HG03175 (cell line): ENCODE measurements around the gene NHLRC4.

ENCODE experiments used
- ATAC-seq: cut with Tn5 transposase; IDR thresholded peaks from one replicate; pipeline ENCODE4 v1.9.1; 2021; ENCODE audit warnings: mild to moderate bottlenecking, moderate library complexity; ENCODE audit not compliant: unreplicated experiment

NHLRC4 gene

GRCh38 chr16:552171-552570, 14.6 kb upstream of the NHLRC4 start:
- no peak for ATAC-seq

- no peak for ATAC-seq
Measured at GRCh38 chr16:553601-554296, 13.1 kb upstream of the NHLRC4 start.

- no peak for ATAC-seq
Measured at GRCh38 chr16:554297-554621, 12.5 kb upstream of the NHLRC4 start.

- ATAC-seq = no peak
Measured at GRCh38 chr16:554640-555365, 12.0 kb upstream of the NHLRC4 start.

- no peak for ATAC-seq
Measured at GRCh38 chr16:555528-556473, 11.0 kb upstream of the NHLRC4 start.

- ATAC-seq = no peak
Measured at GRCh38 chr16:556474-557173, 10.2 kb upstream of the NHLRC4 start.

- ATAC-seq = no peak
Measured at GRCh38 chr16:557463-558297, 9.1 kb upstream of the NHLRC4 start.

- ATAC-seq = no peak
Measured at GRCh38 chr16:558298-559020, 8.3 kb upstream of the NHLRC4 start.

- ATAC-seq = no peak
Measured at GRCh38 chr16:559021-559380, 7.8 kb upstream of the NHLRC4 start.

- ATAC-seq = no peak
Measured at GRCh38 chr16:559411-560203, 7.2 kb upstream of the NHLRC4 start.

- no peak for ATAC-seq
Measured at GRCh38 chr16:560204-560700, 6.6 kb upstream of the NHLRC4 start, which contains the start of gene PRR35. PRR35 (plus strand) TSS chr16:560394; CDS start chr16:563295, 2,901 bp downstream.

GRCh38 chr16:560701-561412, 5.9 kb upstream of the NHLRC4 start:
- no peak for ATAC-seq

GRCh38 chr16:561413-561794, 5.4 kb upstream of the NHLRC4 start:
- no peak for ATAC-seq

GRCh38 chr16:561957-562938, 4.6 kb upstream of the NHLRC4 start:
- no peak for ATAC-seq

- ATAC-seq = no peak
Measured at GRCh38 chr16:563072-563644, 3.6 kb upstream of the NHLRC4 start.

- no peak for ATAC-seq
Measured at GRCh38 chr16:564690-565418, 2.0 kb upstream of the NHLRC4 start.
